ENCODE results near the gene SAFB2. TPM values are rescaled to one million over a fixed set of nuclear protein-coding genes. Genes with fewer than 3 reads are reported as not detected.

SAFB2 gene
- total RNA-seq, 1 donor from 2014 or later: 143 TPM

DNA sequence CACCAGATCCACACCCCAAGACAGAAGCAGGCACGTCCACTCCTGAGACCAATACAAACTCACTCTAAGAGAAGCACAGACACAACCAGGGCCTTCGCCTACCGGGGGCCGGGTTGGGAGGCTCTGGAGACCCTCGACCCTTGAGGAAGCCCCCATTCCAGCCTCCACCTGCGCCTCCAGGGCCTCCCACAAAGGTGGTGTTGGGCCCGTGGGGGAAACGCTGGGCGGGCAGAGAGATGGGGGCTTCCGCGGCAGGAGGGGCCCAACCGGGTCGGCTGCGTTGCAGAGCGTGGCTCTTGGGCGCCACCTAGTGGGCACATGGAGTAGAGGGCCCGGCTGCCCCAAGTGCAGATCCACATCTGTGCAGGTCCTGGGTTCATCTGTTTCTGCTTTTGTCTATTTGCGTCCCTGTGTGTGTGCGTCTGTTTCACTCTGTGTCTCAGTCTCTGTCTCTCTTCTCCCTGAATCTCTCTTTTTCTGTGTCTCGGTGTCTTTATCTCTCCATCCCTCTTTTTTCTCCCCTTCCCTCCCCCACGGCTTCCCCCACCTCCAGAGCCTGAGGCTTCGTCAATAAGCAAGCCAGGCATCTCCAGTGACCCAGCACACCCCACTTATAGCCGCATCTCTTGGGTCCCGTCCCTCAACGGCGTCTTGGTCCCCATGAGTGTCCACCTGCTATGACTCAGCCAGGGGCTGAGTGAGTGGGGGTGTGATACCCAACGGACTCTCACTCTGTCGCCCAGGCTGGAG, 44.3 kb downstream of the SAFB2 start:
- H3K9me3 Mint-ChIP-seq: no peaks in the 10 kb centered on the region
- H3K27ac Mint-ChIP-seq: no peak overlapping the region
- H3K27me3 Mint-ChIP-seq: no peaks in the 10 kb centered on the region
- ChIA-PET POLR2A (no interaction called here), CTCF (no interaction called here)
- peaks cover 8% of the 10 kb centered on the region for H3K4me1 Mint-ChIP-seq
- peak; percentile 82 for TF ChIP-seq CTCF (IDR thresholded peaks at IDR 0.05)
- ATAC-seq (ENCODE audit: low read depth) (peak; percentile 90), DNase-seq (peak; percentile 73)
- intact Hi-C loops (cut with micrococcal nuclease): no loop called here
- H3K4me3 Mint-ChIP-seq: no peak overlapping the region
- peaks cover 8% of the 10 kb centered on the region for H3K36me3 Mint-ChIP-seq (ENCODE audit: low read depth)

DNA sequence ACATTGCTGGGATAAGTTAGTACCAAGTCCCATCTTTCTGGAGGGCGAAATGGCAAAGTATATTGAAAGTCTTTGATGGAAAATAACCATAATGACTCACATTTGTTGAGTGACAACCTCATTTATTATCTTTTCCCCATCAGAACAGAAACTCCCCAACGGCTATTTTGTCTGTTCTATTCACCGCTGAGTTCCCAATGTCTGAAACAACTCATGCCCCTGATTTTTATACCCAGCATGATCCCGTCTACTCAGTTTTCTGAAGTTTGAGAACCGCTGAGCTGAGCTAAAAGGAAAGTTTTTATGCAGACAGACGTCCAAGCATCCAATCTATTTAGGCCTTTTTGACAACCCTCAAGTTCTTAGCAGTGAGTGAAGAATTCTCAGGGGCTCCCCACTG, 47.0 kb downstream of the SAFB2 start:
- no peak for TF ChIP-seq CTCF (IDR thresholded peaks at IDR 0.05)
- Mint-ChIP-seq H3K27me3 (no peaks in the 10 kb centered on the region), H3K9me3 (no peaks in the 10 kb centered on the region), H3K4me3 (no peak overlapping the region), H3K4me1 (peaks cover 8% of the 10 kb centered on the region), H3K27ac (no peak overlapping the region), H3K36me3 (ENCODE audit: low read depth) (no peaks in the 10 kb centered on the region)
- intact Hi-C loops (cut with micrococcal nuclease): no loop called here
- POLR2A ChIA-PET: no interaction called here
- ATAC-seq (ENCODE audit: low read depth) (no peak), DNase-seq (no peak)
- CTCF ChIA-PET: no interaction called here

GRCh38 chr19:5572556-5573286, 49.9 kb downstream of the SAFB2 start:
- ChIA-PET POLR2A (interaction anchor here (0.6 kb wide), 2 partner anchors 456 to 1521 kb away, joined by 6 read pairs; no protein-coding TSS in a partner anchor), CTCF (no interaction called here)
- DNase-seq: no peak
- Mint-ChIP-seq H3K36me3 (ENCODE audit: low read depth) (no peaks in the 10 kb centered on the region), H3K9me3 (no peaks in the 10 kb centered on the region), H3K4me3 (no peak overlapping the region), H3K27me3 (peaks cover 4% of the 10 kb centered on the region), H3K27ac (no peak overlapping the region), H3K4me1 (peaks cover under 1% of the 10 kb centered on the region)
- intact Hi-C loops (cut with micrococcal nuclease): no loop called here
- no peak for ATAC-seq (ENCODE audit: low read depth)
- TF ChIP-seq CTCF (IDR thresholded peaks at IDR 0.05): no peak

DNA sequence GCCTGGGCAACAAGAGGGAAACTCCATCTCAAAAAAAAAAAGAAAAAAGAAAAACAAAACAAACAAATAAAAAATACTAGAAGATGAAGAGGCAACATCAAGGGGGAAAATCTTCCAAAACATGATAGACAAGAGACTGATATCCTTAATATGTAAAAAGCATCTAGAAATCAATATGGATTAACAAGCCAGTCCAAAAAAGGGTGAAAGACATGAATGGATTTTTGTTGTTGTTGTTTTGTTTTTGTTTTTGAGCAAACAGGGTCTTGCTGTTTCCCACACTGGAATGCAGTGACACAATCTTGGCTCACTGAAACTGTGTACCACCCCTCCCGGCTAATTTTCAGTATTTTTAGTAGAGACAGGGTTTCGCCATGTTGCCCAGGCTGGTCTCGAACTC, 50.8 kb downstream of the SAFB2 start:
- no peaks in the 10 kb centered on the region for H3K4me1 Mint-ChIP-seq
- POLR2A ChIA-PET: no interaction called here
- no peaks in the 10 kb centered on the region for H3K36me3 Mint-ChIP-seq (ENCODE audit: low read depth)
- peaks cover 4% of the 10 kb centered on the region for H3K27me3 Mint-ChIP-seq
- DNase-seq (no peak), ATAC-seq (ENCODE audit: low read depth) (no peak)
- H3K27ac Mint-ChIP-seq: no peak overlapping the region
- CTCF ChIA-PET: no interaction called here
- no peak overlapping the region for H3K4me3 Mint-ChIP-seq
- H3K9me3 Mint-ChIP-seq: no peaks in the 10 kb centered on the region
- no peak for TF ChIP-seq CTCF (IDR thresholded peaks at IDR 0.05)
- intact Hi-C loops (cut with micrococcal nuclease): no loop called here

GRCh38 chr19:5567970-5568407, 54.6 kb downstream of the SAFB2 start:
- H3K4me3 Mint-ChIP-seq: no peak overlapping the region
- intact Hi-C loops (cut with micrococcal nuclease): no loop called here
- no peak for TF ChIP-seq CTCF (IDR thresholded peaks at IDR 0.05)
- no peaks in the 10 kb centered on the region for H3K9me3 Mint-ChIP-seq
- POLR2A ChIA-PET: no interaction called here
- H3K4me1 Mint-ChIP-seq: no peaks in the 10 kb centered on the region
- H3K27me3 Mint-ChIP-seq: peaks cover 8% of the 10 kb centered on the region
- ATAC-seq (ENCODE audit: low read depth): no peak
- DNase-seq: no peak
- no peak overlapping the region for H3K27ac Mint-ChIP-seq
- CTCF ChIA-PET: no interaction called here
- no peaks in the 10 kb centered on the region for H3K36me3 Mint-ChIP-seq (ENCODE audit: low read depth)

Data from activated B cell treated with CpG ODN at 0.5 μM for 24 hours (primary cell).